GM23338 (cell line): Measurements from ENCODE around the gene CCDC187. TPM values are rescaled to one million over a fixed set of nuclear protein-coding genes. Genes with fewer than 3 reads are reported as not detected.

Source experiments
- ATAC-seq: fragments of 200-7000 bp; cut with Tn5 transposase; 3 replicates; pipeline ENCODE4 v1.9.1; 2020
- DNase-seq: peaks from one replicate; pipeline ENCODE4 v3.0.0-alpha.2; 2015; ENCODE audit warnings: low spot score
- H2AFZ ChIP-seq: fragments of 200-600 bp; sonication (generic); 2 replicates; pipeline ENCODE4 v1.8.0; 2016; ENCODE audit warnings: antibody characterized with exemption, mild to moderate bottlenecking, moderate library complexity
- H3F3A ChIP-seq: fragments of 200-600 bp; sonication (generic); replicated peaks from 2 replicates; pipeline ENCODE4 v1.8.0; 2017; ENCODE audit warnings: antibody characterized with exemption, mixed run types, low read depth
- H3K27ac ChIP-seq: fragments of 200-600 bp; sonication (generic); 2 replicates; pipeline ENCODE4 v1.6.1; 2016; ENCODE audit warnings: low read depth
- H3K27me3 ChIP-seq: fragments of 200-600 bp; sonication (generic); 2 replicates; pipeline ENCODE4 v1.8.0; 2016; ENCODE audit warnings: mild to moderate bottlenecking, mixed run types, moderate library complexity; ENCODE audit not compliant: insufficient read depth
- H3K36me3 ChIP-seq: fragments of 200-600 bp; sonication (generic); 2 replicates; pipeline ENCODE4 v1.8.0; 2016; ENCODE audit warnings: mild to moderate bottlenecking; ENCODE audit not compliant: insufficient read depth
- H3K4me1 ChIP-seq: fragments of 200-600 bp; sonication (generic); 2 replicates; pipeline ENCODE4 v1.8.0; 2016; ENCODE audit warnings: mild to moderate bottlenecking, moderate library complexity; ENCODE audit not compliant: insufficient read depth
- H3K4me2 ChIP-seq: fragments of 200-600 bp; sonication (generic); 2 replicates; pipeline ENCODE4 v1.7.1; 2017; ENCODE audit warnings: mixed run types
- H3K4me3 ChIP-seq: fragments of 200-600 bp; sonication (generic); 2 replicates; pipeline ENCODE4 v1.6.1; 2016; ENCODE audit warnings: mixed run types
- H3K79me2 ChIP-seq: fragments of 200-600 bp; sonication (generic); replicated peaks from 2 replicates; pipeline ENCODE4 v1.8.0; 2017; ENCODE audit warnings: mild to moderate bottlenecking; ENCODE audit not compliant: insufficient read depth
- H3K9me2 ChIP-seq: fragments of 200-600 bp; sonication (generic); 2 replicates; pipeline ENCODE4 v1.8.0; 2017; ENCODE audit not compliant: insufficient read depth
- H4K20me1 ChIP-seq: fragments of 200-600 bp; sonication (generic); replicated peaks from 2 replicates; pipeline ENCODE4 v1.8.0; 2017; ENCODE audit warnings: mild to moderate bottlenecking; ENCODE audit not compliant: insufficient read depth
- H3K27ac Mint-ChIP-seq: 2 replicates; pipeline ENCODE4 v1.8.0; 2020; ENCODE audit warnings: inconsistent platforms, mild to moderate bottlenecking, moderate library complexity, mixed read lengths
- H3K27me3 Mint-ChIP-seq: 3 replicates; pipeline ENCODE4 v1.8.0; 2022; ENCODE audit warnings: low read depth, mild to moderate bottlenecking, moderate library complexity, mixed read lengths, inconsistent platforms; ENCODE audit not compliant: insufficient read depth, poor library complexity
- H3K36me3 Mint-ChIP-seq: 3 replicates; pipeline ENCODE4 v1.8.0; 2021; ENCODE audit warnings: low read depth, mild to moderate bottlenecking, inconsistent platforms, moderate library complexity, mixed read lengths
- H3K4me1 Mint-ChIP-seq: 3 replicates; pipeline ENCODE4 v1.8.0; 2020; ENCODE audit warnings: mild to moderate bottlenecking, inconsistent platforms, mixed read lengths
- H3K4me3 Mint-ChIP-seq: 3 replicates; pipeline ENCODE4 v1.8.0; 2021; ENCODE audit warnings: moderate library complexity, mild to moderate bottlenecking, inconsistent platforms, mixed read lengths
- H3K9me3 Mint-ChIP-seq: 3 replicates; pipeline ENCODE4 v1.8.0; 2020; ENCODE audit warnings: moderate library complexity, mild to moderate bottlenecking, inconsistent platforms, mixed read lengths
- CREB1 ChIP-seq: fragments of 250-450 bp; sonication (Bioruptor Pico); IDR thresholded peaks from 2 replicates; pipeline ENCODE4 v1.5.0; 2020; ENCODE audit warnings: low read depth, mild to moderate bottlenecking, moderate library complexity
- ETS1 ChIP-seq: IDR thresholded peaks from 2 replicates; pipeline ENCODE4 v1.6.1; 2016; ENCODE audit warnings: antibody characterized with exemption
- NANOG ChIP-seq: IDR thresholded peaks from 2 replicates; pipeline ENCODE4 v1.6.1; 2016; ENCODE audit warnings: antibody characterized with exemption, borderline replicate concordance
- ZNF462 ChIP-seq: fragments of 250-450 bp; sonication (Bioruptor Pico); IDR thresholded peaks from 2 replicates; pipeline ENCODE4 v1.5.0; 2020; ENCODE audit warnings: mild to moderate bottlenecking, moderate library complexity
- polyA plus RNA-seq: library from polyadenylated mRNA; unstranded; fragments of >200 nt; fragmentation: Nextera tagmentation; extraction: Ambion mirVana; gene quantifications from 2 replicates; pipeline ENCODE4 v1.2.1, GENCODE V29; 2016
- total RNA-seq: library from RNA; depleted of rRNA; stranded (reverse); fragments of >200 nt; shearing (Covaris generic); gene quantifications from 2 replicates; pipeline ENCODE4 v1.2.3, GENCODE V29; 2014
- TF ChIP-seq, protein P1 (sequence below): IDR thresholded peaks from one replicate; pipeline ENCODE4 v1.6.1; 2018; ENCODE audit warnings: antibody characterized with exemption; ENCODE audit not compliant: unreplicated experiment

Gene CCDC187
- total and polyA plus RNA-seq, 2 experiments from 2014 or later: 0.14 TPM; not detected in 1

DNA sequence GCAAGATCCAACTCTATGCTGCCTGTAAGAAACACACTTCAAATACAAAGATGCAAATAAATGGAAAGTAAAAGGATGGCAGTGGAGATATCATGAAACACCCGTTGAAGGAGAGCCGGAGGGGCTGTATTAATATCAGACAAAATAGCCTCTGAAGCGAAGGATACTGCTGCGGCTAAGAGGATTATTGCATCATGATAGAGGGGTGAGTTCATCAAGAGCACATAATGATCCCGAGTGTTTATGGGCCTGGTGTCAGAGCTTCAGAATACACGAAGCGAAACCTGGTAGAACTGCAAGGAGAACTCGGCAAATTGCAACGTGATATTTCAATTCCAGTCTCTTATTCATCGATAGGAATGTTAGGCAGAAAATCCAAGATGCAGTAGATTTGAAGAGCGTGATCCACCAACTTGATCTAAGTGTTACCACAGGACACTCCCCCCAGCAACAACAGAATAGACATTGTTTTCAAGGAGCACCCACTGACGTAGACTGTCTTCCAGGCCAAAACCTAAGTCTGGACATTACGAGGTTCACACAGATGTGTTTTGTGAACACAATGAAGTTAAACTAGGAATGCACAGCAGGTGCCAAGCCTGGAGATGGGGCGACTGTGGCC lies 30.5 kb downstream of the CCDC187 start:
- H3K27me3 ChIP-seq: no peaks in the 10 kb centered on the region

More for the DNA sequence above, 30.5 kb downstream of the CCDC187 start:
- Histone ChIP-seq H3K27ac (no peak overlapping the region), H3K79me2 (no peaks in the 10 kb centered on the region), H3K36me3 (no peaks in the 10 kb centered on the region), H3K4me1 (no peaks in the 10 kb centered on the region), H3F3A (no peaks in the 10 kb centered on the region; the same call in 1 of the 2 replicates), H3K4me3 (no peak overlapping the region), H2AFZ (no peak overlapping the region), H4K20me1 (no peaks in the 10 kb centered on the region), H3K9me2 (no peaks in the 10 kb centered on the region), H3K4me2 (no peak overlapping the region)
- no peaks in the 10 kb centered on the region for H3K9me3 Mint-ChIP-seq
- H3K36me3 Mint-ChIP-seq: no peaks in the 10 kb centered on the region
- H3K4me3 Mint-ChIP-seq: no peak overlapping the region
- peaks cover 7% of the 10 kb centered on the region for H3K27me3 Mint-ChIP-seq
- DNase-seq (no peak), ATAC-seq (no peak)
- no peak overlapping the region for H3K27ac Mint-ChIP-seq
- H3K4me1 Mint-ChIP-seq: peaks cover 14% of the 10 kb centered on the region
- no peak for TF ChIP-seq CREB1 (CRISPR knock-in tag)
- TF ChIP-seq ZNF462 (CRISPR knock-in tag): no peak
- no peak for TF ChIP-seq NANOG
- no peak for TF ChIP-seq ETS1
- TF ChIP-seq, protein P1, sequence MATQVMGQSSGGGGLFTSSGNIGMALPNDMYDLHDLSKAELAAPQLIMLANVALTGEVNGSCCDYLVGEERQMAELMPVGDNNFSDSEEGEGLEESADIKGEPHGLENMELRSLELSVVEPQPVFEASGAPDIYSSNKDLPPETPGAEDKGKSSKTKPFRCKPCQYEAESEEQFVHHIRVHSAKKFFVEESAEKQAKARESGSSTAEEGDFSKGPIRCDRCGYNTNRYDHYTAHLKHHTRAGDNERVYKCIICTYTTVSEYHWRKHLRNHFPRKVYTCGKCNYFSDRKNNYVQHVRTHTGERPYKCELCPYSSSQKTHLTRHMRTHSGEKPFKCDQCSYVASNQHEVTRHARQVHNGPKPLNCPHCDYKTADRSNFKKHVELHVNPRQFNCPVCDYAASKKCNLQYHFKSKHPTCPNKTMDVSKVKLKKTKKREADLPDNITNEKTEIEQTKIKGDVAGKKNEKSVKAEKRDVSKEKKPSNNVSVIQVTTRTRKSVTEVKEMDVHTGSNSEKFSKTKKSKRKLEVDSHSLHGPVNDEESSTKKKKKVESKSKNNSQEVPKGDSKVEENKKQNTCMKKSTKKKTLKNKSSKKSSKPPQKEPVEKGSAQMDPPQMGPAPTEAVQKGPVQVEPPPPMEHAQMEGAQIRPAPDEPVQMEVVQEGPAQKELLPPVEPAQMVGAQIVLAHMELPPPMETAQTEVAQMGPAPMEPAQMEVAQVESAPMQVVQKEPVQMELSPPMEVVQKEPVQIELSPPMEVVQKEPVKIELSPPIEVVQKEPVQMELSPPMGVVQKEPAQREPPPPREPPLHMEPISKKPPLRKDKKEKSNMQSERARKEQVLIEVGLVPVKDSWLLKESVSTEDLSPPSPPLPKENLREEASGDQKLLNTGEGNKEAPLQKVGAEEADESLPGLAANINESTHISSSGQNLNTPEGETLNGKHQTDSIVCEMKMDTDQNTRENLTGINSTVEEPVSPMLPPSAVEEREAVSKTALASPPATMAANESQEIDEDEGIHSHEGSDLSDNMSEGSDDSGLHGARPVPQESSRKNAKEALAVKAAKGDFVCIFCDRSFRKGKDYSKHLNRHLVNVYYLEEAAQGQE: no peak
